Activated naive CD8-positive, alpha-beta T cell (primary cell): Measurements from ENCODE around the gene KIF13A.
"Not testable (repeated sequence)": the region's sequence is repeated elsewhere in the genome, so short reads cannot be mapped to it uniquely, and the experiment has no call there.

Experiments
- H3K27ac Mint-ChIP-seq: one replicate; pipeline ENCODE4 v1.8.0; 2021; ENCODE audit warnings: mixed read lengths
- H3K27me3 Mint-ChIP-seq: one replicate; pipeline ENCODE4 v1.8.0; 2021; ENCODE audit warnings: mixed read lengths
- H3K36me3 Mint-ChIP-seq: one replicate; pipeline ENCODE4 v1.8.0; 2021; ENCODE audit warnings: mixed read lengths
- H3K4me1 Mint-ChIP-seq: one replicate; pipeline ENCODE4 v1.8.0; 2021; ENCODE audit warnings: low read depth, mixed read lengths
- H3K4me3 Mint-ChIP-seq: one replicate; pipeline ENCODE4 v1.8.0; 2021; ENCODE audit warnings: mild to moderate bottlenecking, mixed read lengths
- H3K9me3 Mint-ChIP-seq: one replicate; pipeline ENCODE4 v1.8.0; 2021; ENCODE audit warnings: low read depth, mixed read lengths

KIF13A gene

DNA sequence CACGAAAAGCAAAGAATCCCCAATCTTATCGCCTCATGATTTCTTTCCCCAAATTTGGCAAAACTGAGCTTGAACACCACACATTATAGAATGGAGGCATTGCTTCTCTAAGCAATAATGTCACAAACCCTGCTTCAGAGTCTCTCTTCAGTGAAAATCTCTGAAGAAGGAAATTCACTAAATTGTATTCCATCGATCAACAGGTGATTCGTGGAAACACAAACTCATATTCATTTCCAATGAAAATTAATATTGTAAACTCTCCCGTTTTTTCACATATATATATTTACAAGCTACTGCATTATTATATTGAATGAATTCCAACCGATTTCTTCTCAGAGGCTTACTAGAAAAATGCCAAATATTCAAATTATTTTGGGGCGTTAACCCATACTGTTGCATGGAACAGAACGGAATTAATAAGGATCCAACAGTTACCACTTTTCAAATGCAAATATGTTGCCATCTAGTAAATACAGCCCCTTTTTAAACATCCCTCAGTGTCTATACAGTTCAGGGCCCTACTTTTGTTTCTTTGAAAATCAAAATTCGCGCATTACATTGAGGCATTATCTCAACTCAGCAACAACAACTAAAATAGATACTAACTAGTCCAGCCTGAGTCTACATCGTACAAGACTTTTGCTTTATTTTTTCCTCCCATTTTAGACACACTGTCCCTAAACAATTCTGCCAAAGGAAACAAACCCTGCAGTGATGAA is 1.3 kb downstream of the KIF13A start:
- no peak overlapping the region for H3K27ac Mint-ChIP-seq

GRCh38 chr6:17984812-17985670 is 2.4 kb downstream of the KIF13A start:
- no peak overlapping the region for H3K4me3 Mint-ChIP-seq
- no peaks in the 10 kb centered on the region for H3K36me3 Mint-ChIP-seq
- peaks cover 17% of the 10 kb centered on the region for H3K4me1 Mint-ChIP-seq
- H3K27me3 Mint-ChIP-seq: peaks cover 30% of the 10 kb centered on the region
- H3K9me3 Mint-ChIP-seq: no peaks in the 10 kb centered on the region
- H3K27ac Mint-ChIP-seq: no peak overlapping the region

More for the DNA sequence above, 1.3 kb downstream of the KIF13A start:
- Mint-ChIP-seq H3K4me3 (peak overlapping the region; percentile 69), H3K27me3 (peaks cover 32% of the 10 kb centered on the region), H3K9me3 (no peaks in the 10 kb centered on the region), H3K36me3 (no peaks in the 10 kb centered on the region), H3K4me1 (peaks cover 17% of the 10 kb centered on the region)

DNA sequence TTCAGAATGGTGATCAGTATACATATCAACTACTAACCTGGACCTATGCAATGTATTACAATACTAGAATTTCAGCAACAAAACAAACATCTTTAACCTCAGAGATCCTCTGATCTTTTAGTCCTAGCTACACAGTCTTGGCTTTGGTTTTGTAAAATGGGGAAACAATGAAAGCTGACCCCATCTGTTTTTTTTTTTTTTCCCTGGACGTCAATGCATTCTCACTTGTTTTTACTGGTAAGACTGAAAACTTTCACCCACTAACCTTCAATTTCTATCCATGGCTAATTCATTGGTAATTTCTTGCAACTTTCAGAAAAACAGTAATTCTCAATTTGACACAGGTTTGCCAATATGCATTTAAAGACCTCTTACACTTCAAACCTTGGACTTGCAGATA is 3.0 kb downstream of the KIF13A start:
- H3K27ac Mint-ChIP-seq: no peak overlapping the region
- H3K9me3 Mint-ChIP-seq: no peaks in the 10 kb centered on the region
- H3K4me1 Mint-ChIP-seq: peaks cover 17% of the 10 kb centered on the region
- no peak overlapping the region for H3K4me3 Mint-ChIP-seq
- H3K36me3 Mint-ChIP-seq: no peaks in the 10 kb centered on the region
- peaks cover 30% of the 10 kb centered on the region for H3K27me3 Mint-ChIP-seq

- H3K4me3 Mint-ChIP-seq: no peak overlapping the region
- H3K9me3 Mint-ChIP-seq: no peaks in the 10 kb centered on the region
- no peaks in the 10 kb centered on the region for H3K36me3 Mint-ChIP-seq
- H3K27ac Mint-ChIP-seq: no peak overlapping the region
- peaks cover 26% of the 10 kb centered on the region for H3K27me3 Mint-ChIP-seq
- H3K4me1 Mint-ChIP-seq: peaks cover 13% of the 10 kb centered on the region
These were observed 3.7 kb downstream of the KIF13A start for GRCh38 chr6:17983730-17984129.

- no peak overlapping the region for H3K27ac Mint-ChIP-seq
- H3K36me3 Mint-ChIP-seq: no peaks in the 10 kb centered on the region
- H3K27me3 Mint-ChIP-seq: peaks cover 16% of the 10 kb centered on the region
- peaks cover 1% of the 10 kb centered on the region for H3K4me1 Mint-ChIP-seq
- H3K9me3 Mint-ChIP-seq: no peaks in the 10 kb centered on the region
- H3K4me3 Mint-ChIP-seq: no peak overlapping the region
These were observed 7.1 kb downstream of the KIF13A start for GRCh38 chr6:17980329-17980728.

DNA sequence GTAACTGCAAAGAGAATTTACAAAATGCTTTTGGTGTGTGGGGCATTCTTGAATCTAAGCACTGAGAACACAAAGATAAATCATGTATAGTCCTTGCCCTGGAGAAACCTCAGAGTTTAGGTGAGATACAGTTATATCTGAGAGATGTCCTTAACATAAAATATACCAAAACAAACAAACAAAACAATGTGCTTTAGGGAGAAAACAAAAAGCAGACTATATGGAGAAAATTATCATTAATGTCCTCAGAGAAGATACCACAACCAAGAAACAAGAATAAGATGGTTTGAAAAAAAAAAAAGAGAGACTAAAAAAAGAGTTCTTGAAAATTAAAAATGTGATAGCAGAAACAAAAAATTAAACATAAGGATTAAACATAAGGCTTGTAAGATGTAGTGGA is 8.0 kb downstream of the KIF13A start:
- H3K27me3 Mint-ChIP-seq: peaks cover 8% of the 10 kb centered on the region
- H3K9me3 Mint-ChIP-seq: no peaks in the 10 kb centered on the region
- no peak overlapping the region for H3K4me3 Mint-ChIP-seq
- no peaks in the 10 kb centered on the region for H3K36me3 Mint-ChIP-seq
- no peak overlapping the region for H3K27ac Mint-ChIP-seq
- peaks cover 1% of the 10 kb centered on the region for H3K4me1 Mint-ChIP-seq

DNA sequence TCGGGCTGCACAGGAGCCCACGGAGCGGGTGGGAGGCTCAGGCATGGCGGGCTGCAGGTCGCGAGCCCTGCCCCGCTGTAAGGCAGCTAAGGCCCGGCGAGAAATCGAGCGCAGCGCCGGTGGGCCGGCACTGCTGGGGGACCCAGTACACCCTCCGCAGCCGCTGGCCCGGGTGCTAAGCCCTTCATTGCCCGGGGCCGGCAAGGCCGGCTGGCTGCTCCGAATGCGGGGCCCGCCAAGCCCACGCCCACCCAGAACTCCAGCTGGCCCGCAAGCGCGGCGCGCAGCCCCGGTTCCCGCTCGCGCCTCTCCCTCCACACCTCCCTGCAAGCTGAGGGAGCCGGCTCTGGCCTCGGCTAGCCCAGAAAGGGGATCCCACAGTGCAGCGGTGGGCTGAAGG is 11.2 kb downstream of the KIF13A start:
- not testable (repeated sequence) for H3K4me1 Mint-ChIP-seq, H3K9me3 Mint-ChIP-seq, H3K4me3 Mint-ChIP-seq, H3K27ac Mint-ChIP-seq, H3K27me3 Mint-ChIP-seq, H3K36me3 Mint-ChIP-seq

GRCh38 chr6:17974570-17975368 is 12.7 kb downstream of the KIF13A start:
- no peak overlapping the region for H3K27ac Mint-ChIP-seq
- H3K4me1 Mint-ChIP-seq: no peaks in the 10 kb centered on the region

GRCh38 chr6:17972978-17973622 is 14.3 kb downstream of the KIF13A start:
- Mint-ChIP-seq H3K4me1 (no peaks in the 10 kb centered on the region), H3K9me3 (no peaks in the 10 kb centered on the region), H3K4me3 (no peak overlapping the region), H3K27ac (no peak overlapping the region), H3K27me3 (peaks cover 2% of the 10 kb centered on the region), H3K36me3 (no peaks in the 10 kb centered on the region)

More at GRCh38 chr6:17974570-17975368, 12.7 kb downstream of the KIF13A start:
- H3K27me3 Mint-ChIP-seq: peaks cover 2% of the 10 kb centered on the region
- H3K4me3 Mint-ChIP-seq: no peak overlapping the region
- H3K9me3 Mint-ChIP-seq: no peaks in the 10 kb centered on the region
- H3K36me3 Mint-ChIP-seq: no peaks in the 10 kb centered on the region

DNA sequence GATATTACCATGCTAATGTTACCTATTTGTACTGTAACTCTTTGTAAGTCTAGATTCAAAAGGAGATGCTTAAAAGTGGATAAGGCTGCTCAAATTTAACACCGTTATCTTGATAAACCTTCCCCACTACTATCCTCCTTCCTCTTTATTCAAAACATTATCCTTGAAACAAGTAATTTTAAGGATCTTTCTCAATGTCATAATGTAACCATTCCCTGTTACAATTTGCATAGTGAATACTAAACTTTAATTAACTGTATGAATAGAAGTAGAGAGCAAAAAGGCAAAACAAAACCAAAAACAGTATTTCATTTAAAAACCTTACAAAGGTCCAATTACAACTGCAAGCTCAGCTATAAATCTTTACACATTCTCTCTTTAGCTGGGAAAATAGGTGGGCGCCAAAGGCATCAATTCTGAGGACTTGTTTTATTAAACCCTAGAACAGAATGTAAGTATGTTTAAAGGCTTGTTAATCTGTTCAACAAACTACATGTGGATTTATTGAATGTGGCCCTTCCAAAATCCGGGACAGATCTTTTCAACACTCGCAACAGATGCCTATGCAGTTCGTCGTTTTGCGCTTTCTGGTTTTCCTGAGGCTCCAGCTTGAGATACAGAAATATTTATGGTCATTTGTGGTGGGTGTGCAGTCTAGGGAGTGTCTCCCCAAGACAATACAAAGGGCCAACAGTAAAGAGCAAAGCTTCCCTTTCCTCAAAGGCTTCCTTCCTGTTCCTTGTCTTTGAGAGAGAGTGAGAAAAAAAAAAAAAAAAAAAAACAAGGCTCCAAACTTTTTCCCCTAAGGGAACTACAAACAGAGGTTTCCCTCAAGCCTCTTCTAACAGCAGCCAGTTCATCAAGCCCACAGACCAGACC is 15.1 kb downstream of the KIF13A start:
- no peak overlapping the region for H3K4me3 Mint-ChIP-seq
- peaks cover 2% of the 10 kb centered on the region for H3K27me3 Mint-ChIP-seq
- no peaks in the 10 kb centered on the region for H3K4me1 Mint-ChIP-seq
- H3K9me3 Mint-ChIP-seq: no peaks in the 10 kb centered on the region
- no peaks in the 10 kb centered on the region for H3K36me3 Mint-ChIP-seq
- H3K27ac Mint-ChIP-seq: no peak overlapping the region

- Mint-ChIP-seq H3K4me3 (no peak overlapping the region), H3K36me3 (no peaks in the 10 kb centered on the region), H3K27me3 (peaks cover 8% of the 10 kb centered on the region), H3K27ac (no peak overlapping the region), H3K9me3 (no peaks in the 10 kb centered on the region), H3K4me1 (no peaks in the 10 kb centered on the region)
These were observed 16.0 kb downstream of the KIF13A start for GRCh38 chr6:17971128-17972073.

DNA sequence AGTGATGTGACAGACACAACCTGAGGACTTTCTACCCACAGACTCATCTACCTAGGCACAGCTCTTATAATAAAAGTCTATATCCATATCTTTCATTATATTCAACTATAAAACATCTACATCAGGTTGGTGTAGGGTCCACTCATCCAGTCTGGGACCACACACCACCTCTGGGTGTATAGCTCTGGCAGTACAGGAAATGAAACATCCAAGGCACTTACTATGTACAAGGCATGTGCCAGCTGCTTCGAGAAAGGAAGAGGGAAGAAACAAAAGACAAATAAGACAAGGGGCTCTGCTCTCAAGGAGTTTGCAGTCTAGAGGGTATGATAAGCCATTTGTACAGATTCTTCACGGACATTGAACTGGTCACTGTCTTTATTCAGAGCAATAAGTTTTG is 18.6 kb downstream of the KIF13A start:
- Mint-ChIP-seq H3K4me1 (no peaks in the 10 kb centered on the region), H3K4me3 (no peak overlapping the region), H3K36me3 (no peaks in the 10 kb centered on the region), H3K27me3 (peaks cover 8% of the 10 kb centered on the region), H3K9me3 (no peaks in the 10 kb centered on the region), H3K27ac (no peak overlapping the region)
